Body of pancreas (tissue), 4 donors: ENCODE measurements around the gene GLT8D2. TPM values are rescaled to one million over a fixed set of nuclear protein-coding genes. Genes with fewer than 3 reads are reported as not detected.
"Not testable (repeated sequence)": the region's sequence is repeated elsewhere in the genome, so short reads cannot be mapped to it uniquely, and the experiment has no call there.

Source experiments
- ATAC-seq: fragments of 150-250 bp; one replicate; pipeline ENCODE4 v1.9.1; 2016
- DNase-seq, 4 donors: peaks; one replicate each; pipeline ENCODE4 v3.0.0-alpha.2; 2019
- H3K27ac ChIP-seq, 4 donors: fragments of 200-600 bp; sonication (generic); 1 replicate in 3 of 4; 2 replicates in 1 of 4; pipeline versions ENCODE4 v1.5.1 to v1.6.1; 2016 to 2019; ENCODE audit warnings: mild to moderate bottlenecking in 1 of 4, mixed read lengths in 1 of 4, moderate library complexity in 1 of 4
- H3K27me3 ChIP-seq, 2 donors: fragments of 200-600 bp; sonication (generic); one replicate each; pipeline ENCODE4 v1.6.0; 2016; ENCODE audit warnings: mild to moderate bottlenecking in 1 of 2
- H3K36me3 ChIP-seq, 2 donors: fragments of 200-600 bp; sonication (generic); replicated peaks in 1 of 2; 2 replicates each; pipeline ENCODE4 v1.5.1; 2016; ENCODE audit warnings: low read depth in 2 of 2; ENCODE audit not compliant: insufficient read depth in 1 of 2
- H3K4me1 ChIP-seq: fragments of 200-600 bp; sonication (generic); one replicate; pipeline ENCODE4 v1.6.0; 2016
- H3K4me3 ChIP-seq, 2 donors: fragments of 200-600 bp; sonication (generic); 1 replicate in 1 of 2; 2 replicates in 1 of 2; pipeline ENCODE4 v1.5.1; 2016 to 2019
- H3K9me3 ChIP-seq, 3 donors: fragments of 200-600 bp; sonication (generic); 1 replicate in 2 of 3; 2 replicates in 1 of 3; pipeline ENCODE4 v1.5.1; 2016
- POLR2A ChIP-seq, 3 donors: fragments of 450-650 bp; IDR thresholded peaks; one replicate each; pipeline ENCODE4 v1.6.1; 2016; ENCODE audit warnings: antibody characterized with exemption in 3 of 3, mild to moderate bottlenecking in 2 of 3
- WGBS, 2 donors: methylation state at CpG; one replicate each; pipeline ENCODE4 v1.1.5; 2017; 5-methylcytosine and 5-hydroxymethylcytosine counted together
- intact Hi-C: fragments of 100-400 bp; cut with DNase I; formaldehyde crosslinking; loops from one replicate; pipeline ENCODE4 v1.15.1; 2023
- total RNA-seq, 2 donors: library from RNA; depleted of rRNA; stranded (reverse); fragments of >200 nt; gene quantifications; one replicate each; pipeline ENCODE4 v1.1.0, GENCODE V29; 2016
- TF ChIP-seq, protein P1 (sequence below), 7 experiments: fragments of 450-650 bp in 4 of 7; fragments of 200-600 bp in 3 of 7; sonication (generic) in 3 of 7; IDR thresholded peaks; one replicate each; pipeline ENCODE4 v1.5.1; 2016 to 2019; ENCODE audit warnings: antibody characterized with exemption in 7 of 7

Gene GLT8D2
- total RNA-seq, 2 donors from 2014 or later = 0.99 to 6.0 TPM

DNA sequence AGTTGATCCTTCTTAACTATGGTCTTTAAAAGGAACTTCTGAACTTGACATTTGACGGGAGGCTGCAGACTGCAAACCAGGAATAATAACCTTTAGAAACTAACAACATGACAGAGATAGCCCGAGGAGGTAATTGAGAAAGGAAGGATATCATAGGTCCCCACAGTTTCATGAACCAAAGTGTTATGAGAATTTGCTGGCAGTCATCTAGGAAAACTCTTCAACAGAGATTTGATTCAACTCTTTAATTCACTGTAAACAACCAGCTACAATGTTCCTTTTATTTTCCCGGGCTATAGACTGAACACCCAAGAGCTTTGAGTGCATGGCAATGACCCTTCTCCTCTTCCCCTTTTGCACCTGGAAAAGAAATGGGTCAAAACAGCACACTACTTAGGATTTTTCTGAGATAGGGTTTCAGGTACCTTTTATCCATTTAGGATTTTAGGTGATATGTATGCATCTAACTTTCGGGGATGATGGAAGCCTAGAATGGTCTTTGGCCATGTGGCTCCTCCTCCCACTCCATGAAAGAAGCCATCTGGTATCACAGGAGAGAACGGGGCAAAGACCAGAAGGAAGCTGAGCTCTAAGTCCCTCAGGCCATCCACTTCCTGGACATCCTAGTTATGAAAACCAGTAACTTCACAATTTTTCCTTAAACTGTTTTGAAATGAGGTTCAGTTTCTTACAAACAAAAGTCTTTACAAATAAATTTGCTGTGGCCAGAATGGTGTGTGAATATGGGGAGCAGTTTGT, 23.0 kb downstream of the GLT8D2 start:
- no peak overlapping the region for H3K4me3 ChIP-seq
- no peaks in the 10 kb centered on the region for H3K27me3 ChIP-seq
- TF ChIP-seq, protein P1, sequence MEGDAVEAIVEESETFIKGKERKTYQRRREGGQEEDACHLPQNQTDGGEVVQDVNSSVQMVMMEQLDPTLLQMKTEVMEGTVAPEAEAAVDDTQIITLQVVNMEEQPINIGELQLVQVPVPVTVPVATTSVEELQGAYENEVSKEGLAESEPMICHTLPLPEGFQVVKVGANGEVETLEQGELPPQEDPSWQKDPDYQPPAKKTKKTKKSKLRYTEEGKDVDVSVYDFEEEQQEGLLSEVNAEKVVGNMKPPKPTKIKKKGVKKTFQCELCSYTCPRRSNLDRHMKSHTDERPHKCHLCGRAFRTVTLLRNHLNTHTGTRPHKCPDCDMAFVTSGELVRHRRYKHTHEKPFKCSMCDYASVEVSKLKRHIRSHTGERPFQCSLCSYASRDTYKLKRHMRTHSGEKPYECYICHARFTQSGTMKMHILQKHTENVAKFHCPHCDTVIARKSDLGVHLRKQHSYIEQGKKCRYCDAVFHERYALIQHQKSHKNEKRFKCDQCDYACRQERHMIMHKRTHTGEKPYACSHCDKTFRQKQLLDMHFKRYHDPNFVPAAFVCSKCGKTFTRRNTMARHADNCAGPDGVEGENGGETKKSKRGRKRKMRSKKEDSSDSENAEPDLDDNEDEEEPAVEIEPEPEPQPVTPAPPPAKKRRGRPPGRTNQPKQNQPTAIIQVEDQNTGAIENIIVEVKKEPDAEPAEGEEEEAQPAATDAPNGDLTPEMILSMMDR (IDR thresholded peaks at IDR 0.05) = no peak
- no peak for TF ChIP-seq POLR2A (IDR thresholded peaks at IDR 0.05)
- H3K4me1 ChIP-seq = no peaks in the 10 kb centered on the region
- WGBS, 2 donors = 54 to 57% methylated on average over 5 of the region's 5 CpGs
- ATAC-seq = no peak
- no peak for DNase-seq
- no peaks in the 10 kb centered on the region for H3K9me3 ChIP-seq
- intact Hi-C loops = no loop called here
- H3K36me3 ChIP-seq = no peaks in the 10 kb centered on the region
- H3K27ac ChIP-seq = no peak overlapping the region

DNA sequence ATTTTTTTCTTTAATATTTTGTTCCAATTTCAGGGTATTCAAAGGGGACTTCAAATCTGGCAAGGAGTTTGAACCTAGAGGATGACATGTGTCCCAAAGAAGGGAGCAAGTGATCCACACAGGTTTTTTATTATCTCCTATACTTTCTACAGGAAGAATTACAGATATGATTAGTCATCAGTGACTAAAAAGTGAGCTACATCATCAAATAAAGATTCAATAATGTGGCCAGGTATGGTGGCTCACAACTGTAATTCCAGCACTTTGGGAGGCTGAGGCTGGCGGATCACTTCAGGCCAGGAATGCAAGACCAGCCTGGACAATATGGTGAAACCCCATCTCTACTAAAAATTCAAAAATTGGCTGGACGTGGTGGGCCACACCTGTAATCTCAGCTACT, 24.2 kb downstream of the GLT8D2 start:
- TF ChIP-seq POLR2A (IDR thresholded peaks at IDR 0.05) = no peak
- TF ChIP-seq, protein P1 (IDR thresholded peaks at IDR 0.05) = no peak
- no peaks in the 10 kb centered on the region for H3K4me1 ChIP-seq
- DNase-seq (no peak), ATAC-seq (no peak)
- intact Hi-C loops = no loop called here
- H3K9me3 ChIP-seq = no peaks in the 10 kb centered on the region
- H3K27ac ChIP-seq = no peak overlapping the region
- no peaks in the 10 kb centered on the region for H3K36me3 ChIP-seq
- H3K4me3 ChIP-seq = no peak overlapping the region
- 92 to 97% methylated on average over 2 of the region's 2 CpGs for WGBS, 2 donors
- no peaks in the 10 kb centered on the region for H3K27me3 ChIP-seq

DNA sequence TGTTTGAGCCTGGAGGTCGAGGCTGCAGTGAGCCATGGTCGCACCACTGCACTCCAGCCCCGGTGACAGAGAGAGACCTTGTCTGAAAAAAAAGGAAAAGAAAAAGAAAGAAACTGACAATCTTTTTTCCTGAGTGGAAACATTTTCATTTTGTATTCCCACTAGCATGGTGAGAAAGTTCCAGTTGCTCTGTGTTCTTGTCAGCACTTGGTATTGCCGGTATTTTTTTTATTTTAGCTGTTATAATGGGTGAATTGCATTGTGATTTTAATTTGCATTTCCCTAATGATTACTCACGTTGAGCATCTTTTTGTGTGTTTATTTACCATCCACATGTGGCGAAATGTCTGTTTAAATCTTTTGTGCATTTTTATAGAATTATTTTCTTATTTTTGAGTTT, 25.6 kb downstream of the GLT8D2 start:
- H3K36me3 ChIP-seq = no peaks in the 10 kb centered on the region

DNA sequence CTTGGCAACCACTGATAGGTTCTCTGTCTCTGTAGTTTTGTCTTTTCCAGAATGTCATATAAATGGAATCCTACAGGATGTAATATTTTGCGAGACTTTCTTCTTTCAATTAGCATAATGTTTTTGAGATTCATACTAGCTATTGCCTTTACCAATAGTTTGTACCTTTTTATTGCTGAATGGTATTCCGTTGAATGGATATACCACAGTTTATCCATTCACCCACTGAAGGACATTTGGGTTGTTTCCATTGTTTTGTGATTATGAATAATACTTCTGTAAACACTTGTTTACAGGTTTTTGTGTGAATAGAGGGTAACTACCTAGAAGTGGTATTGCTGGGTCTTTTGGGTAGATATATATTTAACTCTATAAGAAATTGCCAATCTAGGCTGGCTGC, 26.3 kb downstream of the GLT8D2 start:
- DNase-seq (no peak), ATAC-seq (no peak)
- Histone ChIP-seq H3K27me3 (no peaks in the 10 kb centered on the region), H3K4me3 (no peak overlapping the region), H3K27ac (no peak overlapping the region), H3K9me3 (no peaks in the 10 kb centered on the region), H3K4me1 (no peaks in the 10 kb centered on the region), H3K36me3 (no peaks in the 10 kb centered on the region)
- intact Hi-C loops = no loop called here
- TF ChIP-seq POLR2A (IDR thresholded peaks at IDR 0.05) = no peak
- TF ChIP-seq, protein P1 (IDR thresholded peaks at IDR 0.05) = no peak
- WGBS, 2 donors = 90 to 97% methylated on average over 2 of the region's 2 CpGs

More for the DNA sequence above, 25.6 kb downstream of the GLT8D2 start:
- H3K4me3 ChIP-seq = no peak overlapping the region
- WGBS, 2 donors = 87 to 93% methylated on average over 6 of the region's 6 CpGs
- DNase-seq = no peak
- no peak for TF ChIP-seq POLR2A (IDR thresholded peaks at IDR 0.05)
- TF ChIP-seq, protein P1 (IDR thresholded peaks at IDR 0.05) = no peak
- no peak for ATAC-seq
- H3K9me3 ChIP-seq = no peaks in the 10 kb centered on the region
- no peaks in the 10 kb centered on the region for H3K27me3 ChIP-seq
- no peak overlapping the region for H3K27ac ChIP-seq
- intact Hi-C loops = no loop called here
- H3K4me1 ChIP-seq = no peaks in the 10 kb centered on the region

DNA sequence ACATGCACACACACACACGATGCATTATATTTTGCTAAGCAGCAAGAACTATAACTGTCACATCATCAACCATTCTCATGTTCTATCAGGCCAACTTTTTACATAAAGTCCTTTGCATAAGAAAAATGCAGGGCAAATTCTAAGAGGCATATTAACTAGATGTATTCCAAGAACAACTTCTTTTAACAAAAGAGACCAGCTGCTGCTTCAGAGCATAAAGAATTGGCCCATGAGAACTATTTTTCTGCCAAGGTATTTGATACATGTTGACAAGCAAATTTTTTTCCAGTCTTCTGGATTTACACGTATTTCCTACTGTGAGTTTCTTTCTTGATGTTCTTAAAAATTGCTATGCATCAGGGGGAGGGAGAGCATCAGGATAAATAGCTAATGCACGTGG, 27.2 kb downstream of the GLT8D2 start:
- Histone ChIP-seq H3K4me3 (no peak overlapping the region), H3K36me3 (no peaks in the 10 kb centered on the region), H3K27me3 (no peaks in the 10 kb centered on the region), H3K4me1 (no peaks in the 10 kb centered on the region), H3K27ac (no peak overlapping the region), H3K9me3 (no peaks in the 10 kb centered on the region)
- no peak for DNase-seq
- no peak for TF ChIP-seq POLR2A (IDR thresholded peaks at IDR 0.05)
- TF ChIP-seq, protein P1 (IDR thresholded peaks at IDR 0.05) = no peak
- intact Hi-C loops = no loop called here
- no peak for ATAC-seq
- WGBS, 2 donors = 62 to 68% methylated on average over 3 of the region's 3 CpGs

DNA sequence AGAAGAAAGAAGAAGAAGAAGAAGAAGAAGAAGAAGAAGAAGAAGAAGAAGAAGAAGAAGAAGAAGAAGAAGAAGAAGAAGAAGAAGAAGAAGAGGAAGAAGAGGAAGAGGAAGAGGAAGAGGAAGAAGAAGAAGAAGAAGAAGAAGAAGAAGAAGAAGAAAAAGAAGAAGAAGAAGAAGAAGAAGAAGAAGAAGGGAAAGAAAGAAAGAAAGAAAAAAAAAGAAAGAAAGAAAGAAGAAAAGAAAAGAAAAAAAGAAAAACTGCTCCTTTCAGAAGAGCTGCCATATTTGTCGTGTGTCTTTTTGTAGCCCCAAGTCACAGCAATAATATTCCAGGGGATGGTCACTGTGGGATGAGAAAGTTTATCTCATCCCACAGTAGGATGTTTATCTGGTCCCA, 28.1 kb downstream of the GLT8D2 start:
- H3K27ac ChIP-seq, intact Hi-C loops, H3K9me3 ChIP-seq, H3K4me3 ChIP-seq, ATAC-seq, DNase-seq, H3K4me1 ChIP-seq, H3K27me3 ChIP-seq, H3K36me3 ChIP-seq: not testable (repeated sequence)
- 75 to 83% methylated on average over 1 of the region's 1 CpG for WGBS, 2 donors
